Common myeloid progenitor, CD34-positive (primary cell): ENCODE results near the gene HOXD1.

Source experiments
- CTCF ChIA-PET: fragments of 350-600 bp; sonication (Branson Sonifier 250); formaldehyde crosslinking; loops from one replicate; lab custom pipeline; 2021; ENCODE audit warnings: antibody characterized with exemption; lab: Charles Lee
- POLR2A ChIA-PET: fragments of 350-600 bp; sonication (Branson Sonifier 250); formaldehyde crosslinking; loops from one replicate; lab custom pipeline; 2021; ENCODE audit warnings: antibody characterized with exemption; lab: Charles Lee
- DNase-seq, 3 donors: peaks; one replicate each; pipeline versions ENCODE4 v3.0.0 to v3.0.0-alpha.2; 2013
- H3K27ac ChIP-seq, 2 experiments: 1 replicate in 1 of 2; 2 replicates in 1 of 2; pipeline ENCODE4 v1.7.0; 2013; ENCODE audit warnings: inconsistent platforms in 2 of 2, low read length in 2 of 2, mild to moderate bottlenecking in 2 of 2, low read depth in 1 of 2, moderate library complexity in 1 of 2; ENCODE audit not compliant: severe bottlenecking in 2 of 2, insufficient read depth in 1 of 2, poor library complexity in 1 of 2
- H3K27me3 ChIP-seq, 5 experiments: replicated peaks in 2 of 5; 1 replicate in 3 of 5; 2 replicates in 2 of 5; pipeline versions ENCODE4 v1.6.1 to v1.7.0; 2013; ENCODE audit warnings: low read length in 4 of 5, mild to moderate bottlenecking in 2 of 5, moderate library complexity in 2 of 5, inconsistent platforms in 1 of 5; ENCODE audit not compliant: insufficient read depth in 5 of 5, control insufficient read depth in 4 of 5
- H3K36me3 ChIP-seq, 4 experiments: 1 replicate in 2 of 4; 2 replicates in 2 of 4; pipeline versions ENCODE4 v1.6.1 to v1.7.0; 2013; ENCODE audit warnings: low read length in 3 of 4, control low read depth in 1 of 4, mild to moderate bottlenecking in 1 of 4; ENCODE audit not compliant: control insufficient read depth in 4 of 4, insufficient read depth in 4 of 4
- H3K4me1 ChIP-seq, 4 experiments: 1 replicate in 3 of 4; 2 replicates in 1 of 4; pipeline versions ENCODE4 v1.6.1 to v1.7.1; 2013; ENCODE audit warnings: low read length in 3 of 4, mild to moderate bottlenecking in 3 of 4, control low read depth in 1 of 4, inconsistent platforms in 1 of 4, moderate library complexity in 1 of 4; ENCODE audit not compliant: control insufficient read depth in 4 of 4, insufficient read depth in 4 of 4; ENCODE audit errors: control extremely low read depth in 1 of 4
- H3K4me3 ChIP-seq, 7 experiments: 1 replicate in 4 of 7; 2 replicates in 3 of 7; pipeline versions ENCODE4 v1.5.1 to v1.7.0; 2013; ENCODE audit warnings: mild to moderate bottlenecking in 7 of 7, low read length in 6 of 7, moderate library complexity in 6 of 7, inconsistent platforms in 2 of 7, low read depth in 2 of 7, control low read depth in 1 of 7; ENCODE audit not compliant: insufficient read depth in 4 of 7, control insufficient read depth in 1 of 7; ENCODE audit errors: extremely low read depth in 1 of 7
- H3K9me3 ChIP-seq, 5 experiments: 1 replicate in 4 of 5; 2 replicates in 1 of 5; pipeline versions ENCODE4 v1.6.1 to v1.7.1; 2013; ENCODE audit warnings: low read length in 4 of 5, mild to moderate bottlenecking in 2 of 5, inconsistent platforms in 1 of 5, low read depth in 1 of 5, moderate library complexity in 1 of 5; ENCODE audit not compliant: control insufficient read depth in 4 of 5, insufficient read depth in 2 of 5; ENCODE audit errors: control extremely low read depth in 1 of 5
- WGBS: methylation state at CpG from one replicate; pipeline ENCODE4 v1.1.5; 2013; ENCODE audit not compliant: insufficient coverage; 5-methylcytosine and 5-hydroxymethylcytosine counted together

Gene HOXD1

GRCh38 chr2:176145085-176145969 lies 43.1 kb upstream of the HOXD1 start:
- Histone ChIP-seq H3K9me3 (peaks cover 0 to 2% (median 0%) of the 10 kb centered on the region in 5 experiments), H3K27ac (no peak overlapping the region), H3K4me1 (peaks cover 0 to 5% (median 3%) of the 10 kb centered on the region in 4 experiments), H3K4me3 (no peak overlapping the region), H3K36me3 (no peaks in the 10 kb centered on the region), H3K27me3 (peaks cover 17 to 97% (median 64%) of the 10 kb centered on the region in 5 experiments)
- no peak for DNase-seq
- ChIA-PET POLR2A (no interaction called here), CTCF (interaction anchor here (0.7 to 7.3 kb wide), 9 partner anchors 10 to 1003 kb away, joined by 3 to 74 read pairs (median 5); no protein-coding TSS in a partner anchor)
- 100% methylated on average over 1 of the region's 4 CpGs for WGBS

GRCh38 chr2:176146101-176146500 lies 42.4 kb upstream of the HOXD1 start:
- CTCF ChIA-PET: interaction anchor here (0.9 to 4.7 kb wide), 4 partner anchors 13 to 1002 kb away, joined by 4 to 26 read pairs (median 5); no protein-coding TSS in a partner anchor
- H3K4me3 ChIP-seq: no peak overlapping the region
- H3K27ac ChIP-seq: no peak overlapping the region
- DNase-seq: no peak
- POLR2A ChIA-PET: no interaction called here
- peaks cover 0 to 3% (median 0%) of the 10 kb centered on the region in 5 experiments for H3K9me3 ChIP-seq
- WGBS: 26% methylated on average over 4 of the region's 6 CpGs
- peaks cover 17 to 97% (median 67%) of the 10 kb centered on the region in 5 experiments for H3K27me3 ChIP-seq
- no peaks in the 10 kb centered on the region for H3K4me1 ChIP-seq
- H3K36me3 ChIP-seq: no peaks in the 10 kb centered on the region

DNA sequence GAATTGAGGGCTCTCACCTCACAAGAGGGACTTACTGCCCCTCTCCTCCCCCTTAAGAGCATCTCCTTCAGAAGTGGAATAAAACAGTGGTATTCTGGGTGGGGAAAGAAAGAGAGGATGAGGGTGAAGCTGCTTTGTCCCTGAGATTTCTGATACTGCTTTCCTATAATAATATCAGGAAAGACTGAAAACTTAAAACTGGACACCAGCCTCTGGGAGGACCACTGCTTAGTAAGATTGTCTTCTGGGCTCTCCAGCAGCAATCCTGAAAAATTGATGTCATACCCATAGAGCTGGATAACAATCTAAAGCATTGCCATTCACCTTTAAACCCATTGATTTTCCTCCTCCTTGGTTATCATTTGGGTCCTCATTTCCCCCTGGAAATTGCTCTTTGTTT lies 41.8 kb upstream of the HOXD1 start:
- Histone ChIP-seq H3K4me3 (no peak overlapping the region), H3K4me1 (peaks cover 0 to 2% (median 0%) of the 10 kb centered on the region in 4 experiments), H3K9me3 (peaks cover 0 to 3% (median 0%) of the 10 kb centered on the region in 5 experiments), H3K36me3 (no peaks in the 10 kb centered on the region), H3K27ac (no peak overlapping the region), H3K27me3 (peaks cover 17 to 97% (median 69%) of the 10 kb centered on the region in 5 experiments)
- ChIA-PET CTCF (interaction anchor here (0.9 to 4.7 kb wide), 4 partner anchors 13 to 1002 kb away, joined by 4 to 26 read pairs (median 5); no protein-coding TSS in a partner anchor), POLR2A (no interaction called here)
- no peak for DNase-seq

GRCh38 chr2:176147210-176147799 lies 41.2 kb upstream of the HOXD1 start:
- Histone ChIP-seq H3K36me3 (no peaks in the 10 kb centered on the region), H3K4me3 (no peak overlapping the region), H3K9me3 (peaks cover 0 to 3% (median 0%) of the 10 kb centered on the region in 5 experiments), H3K27ac (no peak overlapping the region), H3K27me3 (peaks cover 15 to 97% (median 64%) of the 10 kb centered on the region in 5 experiments), H3K4me1 (peaks cover 0 to 5% (median 1%) of the 10 kb centered on the region in 4 experiments)
- 12% methylated on average over 18 of the region's 32 CpGs for WGBS
- ChIA-PET CTCF (interaction anchor here (0.8 to 1.7 kb wide), 3 partner anchors 14 to 238 kb away, joined by 3 to 6 read pairs (median 4); no protein-coding TSS in a partner anchor), POLR2A (no interaction called here)
- DNase-seq: no peak

DNA sequence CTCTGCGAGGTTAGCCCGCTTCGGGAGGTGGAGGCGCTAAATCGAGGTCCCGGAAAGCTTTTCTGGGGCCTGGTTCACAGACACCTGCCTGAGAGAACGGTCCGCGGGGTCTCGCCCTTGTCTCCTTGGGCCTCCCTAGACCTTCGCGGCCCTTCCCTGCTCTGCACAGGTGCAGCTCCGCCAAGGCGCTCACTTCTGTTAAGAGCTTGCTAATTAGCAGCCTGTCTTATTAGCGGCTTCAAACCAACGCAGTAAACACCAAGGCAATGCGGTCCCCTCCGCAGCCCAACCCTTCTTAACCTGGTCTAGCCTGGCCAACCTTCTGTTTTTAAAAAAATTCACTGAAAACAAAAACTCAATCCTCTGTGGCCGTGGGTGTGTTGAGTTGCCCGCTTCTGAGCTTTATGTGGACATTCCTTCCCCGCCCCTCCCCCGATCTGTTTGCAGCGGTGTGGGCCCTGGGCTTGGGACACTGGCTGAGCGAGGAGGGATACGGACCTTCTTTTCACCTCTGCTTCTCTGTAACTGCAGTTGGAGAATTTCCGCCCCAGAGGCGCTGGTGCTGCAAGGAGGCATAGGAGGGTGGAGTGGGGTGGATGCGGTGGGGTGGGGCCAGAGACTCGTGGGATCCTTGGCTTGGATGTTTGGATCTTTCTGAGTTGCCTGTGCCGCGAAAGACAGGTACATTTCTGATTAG lies 40.5 kb upstream of the HOXD1 start:
- ChIA-PET CTCF (interaction anchor here (0.8 kb wide), 1 partner anchor 15 kb away, joined by 3 read pairs; no protein-coding TSS in a partner anchor), POLR2A (no interaction called here)
- H3K27ac ChIP-seq: no peak overlapping the region
- no peak for DNase-seq
- H3K27me3 ChIP-seq: peaks cover 15 to 97% (median 60%) of the 10 kb centered on the region in 5 experiments
- peaks cover 0 to 3% (median 0%) of the 10 kb centered on the region in 5 experiments for H3K9me3 ChIP-seq
- WGBS: 14% methylated on average over 28 of the region's 31 CpGs
- no peak overlapping the region for H3K4me3 ChIP-seq
- H3K4me1 ChIP-seq: peaks cover 0 to 9% (median 1%) of the 10 kb centered on the region in 4 experiments
- H3K36me3 ChIP-seq: no peaks in the 10 kb centered on the region

- no peaks in the 10 kb centered on the region for H3K36me3 ChIP-seq
- peaks cover 0 to 9% (median 1%) of the 10 kb centered on the region in 4 experiments for H3K4me1 ChIP-seq
- H3K9me3 ChIP-seq: peaks cover 0 to 3% (median 0%) of the 10 kb centered on the region in 5 experiments
- 23% methylated on average over 9 of the region's 11 CpGs for WGBS
- ChIA-PET CTCF (interaction anchor here (0.8 kb wide), 1 partner anchor 491 kb away, joined by 4 read pairs; no protein-coding TSS in a partner anchor), POLR2A (no interaction called here)
- peaks cover 17 to 97% (median 60%) of the 10 kb centered on the region in 5 experiments for H3K27me3 ChIP-seq
- DNase-seq: no peak
- H3K27ac ChIP-seq: no peak overlapping the region
- no peak overlapping the region for H3K4me3 ChIP-seq
Measured at GRCh38 chr2:176148751-176149421, 39.6 kb upstream of the HOXD1 start.
